CD4-positive, alpha-beta memory T cell (primary cell): ENCODE measurements around the gene ILK. TPM values are rescaled to one million over a fixed set of nuclear protein-coding genes. Genes with fewer than 3 reads are reported as not detected.

Source experiments
- CTCF ChIA-PET: fragments of 350-600 bp; sonication (Branson Sonifier 250); formaldehyde crosslinking; loops from one replicate; lab custom pipeline; 2021; ENCODE audit warnings: inconsistent platforms; ENCODE audit not compliant: partially characterized antibody; lab: Charles Lee
- POLR2A ChIA-PET: fragments of 350-600 bp; sonication (Branson Sonifier 250); formaldehyde crosslinking; loops from one replicate; lab custom pipeline; 2021; ENCODE audit not compliant: partially characterized antibody; lab: Charles Lee
- DNase-seq, 5 donors: peaks; one replicate each; pipeline versions ENCODE4 v3.0.0 to v3.0.0-alpha.2; 2020 to 2022; ENCODE audit warnings: mixed read lengths in 1 of 5
- H3K27ac ChIP-seq: one replicate; pipeline ENCODE4 v1.7.0; 2013; ENCODE audit warnings: low read depth, low read length
- H3K27me3 ChIP-seq: 2 replicates; pipeline ENCODE4 v1.7.0; 2013; ENCODE audit warnings: mild to moderate bottlenecking, low read length, moderate library complexity; ENCODE audit not compliant: insufficient read depth
- H3K36me3 ChIP-seq: 2 replicates; pipeline ENCODE4 v1.7.0; 2013; ENCODE audit warnings: mild to moderate bottlenecking, low read length, moderate library complexity; ENCODE audit not compliant: insufficient read depth
- H3K4me1 ChIP-seq: 2 replicates; pipeline ENCODE4 v1.7.0; 2013; ENCODE audit warnings: mild to moderate bottlenecking, low read length, moderate library complexity; ENCODE audit not compliant: insufficient read depth
- H3K4me3 ChIP-seq, 2 donors: one replicate each; pipeline ENCODE4 v1.7.0; 2013; ENCODE audit warnings: low read length in 2 of 2, mild to moderate bottlenecking in 1 of 2
- H3K9me3 ChIP-seq, 2 donors: one replicate each; pipeline ENCODE4 v1.7.0; 2013; ENCODE audit warnings: low read length in 2 of 2, control low read depth in 1 of 2; ENCODE audit not compliant: control insufficient read depth in 1 of 2
- H3K27ac Mint-ChIP-seq, 7 donors: one replicate each; pipeline ENCODE4 v1.8.0; 2020 to 2021; ENCODE audit warnings: mixed read lengths in 7 of 7, mild to moderate bottlenecking in 6 of 7, inconsistent platforms in 3 of 7, moderate library complexity in 3 of 7
- H3K27me3 Mint-ChIP-seq, 2 donors: one replicate each; pipeline ENCODE4 v1.8.0; 2020 to 2021; ENCODE audit warnings: mixed read lengths in 2 of 2
- H3K36me3 Mint-ChIP-seq, 2 donors: one replicate each; pipeline ENCODE4 v1.8.0; 2020 to 2021; ENCODE audit warnings: mixed read lengths in 2 of 2, inconsistent platforms in 1 of 2, mild to moderate bottlenecking in 1 of 2
- H3K4me1 Mint-ChIP-seq, 4 donors: one replicate each; pipeline ENCODE4 v1.8.0; 2020 to 2021; ENCODE audit warnings: mixed read lengths in 4 of 4, mild to moderate bottlenecking in 1 of 4
- H3K4me3 Mint-ChIP-seq, 8 donors: one replicate each; pipeline ENCODE4 v1.8.0; 2020 to 2021; ENCODE audit warnings: mixed read lengths in 8 of 8, mild to moderate bottlenecking in 7 of 8, moderate library complexity in 6 of 8, inconsistent platforms in 3 of 8
- H3K9me3 Mint-ChIP-seq, 8 donors: one replicate each; pipeline ENCODE4 v1.8.0; 2020 to 2021; ENCODE audit warnings: mixed read lengths in 8 of 8, mild to moderate bottlenecking in 5 of 8, inconsistent platforms in 3 of 8, moderate library complexity in 1 of 8
- intact Hi-C: fragments of 100-400 bp; cut with micrococcal nuclease; formaldehyde crosslinking; loops from one replicate; pipeline ENCODE4 v1.15.1; 2023
- polyA plus RNA-seq, 2 donors: library from polyadenylated mRNA; unstranded; fragments of 300-500 nt; fragmentation: Illumina TruSeq; gene quantifications; one replicate each; pipeline ENCODE4 v1.2.3, GENCODE V29; 2021
- total RNA-seq, 2 experiments: library from RNA; stranded (reverse); gene quantifications; one replicate each; pipeline ENCODE4 v1.2.3, GENCODE V29; 2021

Gene ILK
- total and polyA plus RNA-seq, 4 experiments from 2014 or later = 121 to 132 (median 130) TPM

GRCh38 chr11:6576471-6577373 is 26.9 kb upstream of the ILK start:
- no peak overlapping the region for H3K4me3 Mint-ChIP-seq
- H3K36me3 ChIP-seq = no peaks in the 10 kb centered on the region
- POLR2A ChIA-PET = no interaction called here
- H3K9me3 ChIP-seq = no peaks in the 10 kb centered on the region
- no peaks in the 10 kb centered on the region for H3K27me3 ChIP-seq
- H3K36me3 Mint-ChIP-seq = peaks cover 17 to 20% of the 10 kb centered on the region in 2 donors
- no peak overlapping the region for H3K27ac ChIP-seq
- H3K9me3 Mint-ChIP-seq = no peaks in the 10 kb centered on the region
- no peaks in the 10 kb centered on the region for H3K4me1 ChIP-seq
- CTCF ChIA-PET = no interaction called here
- H3K4me1 Mint-ChIP-seq = peaks cover 0 to 7% (median 3%) of the 10 kb centered on the region in 4 donors
- DNase-seq = no peak
- no peak overlapping the region for H3K27ac Mint-ChIP-seq
- intact Hi-C loops = no loop called here
- H3K27me3 Mint-ChIP-seq = no peaks in the 10 kb centered on the region
- H3K4me3 ChIP-seq = no peak overlapping the region

- H3K9me3 ChIP-seq = peaks cover 0 to 2% of the 10 kb centered on the region in 2 donors
- Mint-ChIP-seq H3K27ac (no peak overlapping the region), H3K36me3 (peaks cover 19% of the 10 kb centered on the region in 2 donors), H3K4me3 (no peak overlapping the region), H3K4me1 (peaks cover 0 to 7% (median 3%) of the 10 kb centered on the region in 4 donors), H3K27me3 (no peaks in the 10 kb centered on the region), H3K9me3 (peaks cover 0 to 13% (median 7%) of the 10 kb centered on the region in 8 donors)
- ChIA-PET POLR2A (no interaction called here), CTCF (interaction anchor here (1.4 kb wide), 1 partner anchor 16 kb away, joined by 4 read pairs; no protein-coding TSS in a partner anchor)
- intact Hi-C loops = no loop called here
- no peaks in the 10 kb centered on the region for H3K27me3 ChIP-seq
- H3K4me1 ChIP-seq = no peaks in the 10 kb centered on the region
- no peak overlapping the region for H3K4me3 ChIP-seq
- DNase-seq = no peak
- no peak overlapping the region for H3K27ac ChIP-seq
- no peaks in the 10 kb centered on the region for H3K36me3 ChIP-seq
Observed at GRCh38 chr11:6578134-6578533, 25.4 kb upstream of the ILK start.

- Mint-ChIP-seq H3K4me1 (peaks cover 0 to 5% (median 2%) of the 10 kb centered on the region in 4 donors), H3K36me3 (peaks cover 30 to 32% of the 10 kb centered on the region in 2 donors), H3K27me3 (no peaks in the 10 kb centered on the region), H3K9me3 (peaks cover 2 to 28% (median 22%) of the 10 kb centered on the region in 8 donors), H3K4me3 (no peak overlapping the region), H3K27ac (no peak overlapping the region)
- no peak overlapping the region for H3K27ac ChIP-seq
- no peaks in the 10 kb centered on the region for H3K27me3 ChIP-seq
- POLR2A ChIA-PET = no interaction called here
- no peaks in the 10 kb centered on the region for H3K36me3 ChIP-seq
- H3K4me1 ChIP-seq = no peaks in the 10 kb centered on the region
- H3K4me3 ChIP-seq = no peak overlapping the region
- CTCF ChIA-PET = no interaction called here
- H3K9me3 ChIP-seq = peaks cover 0 to 10% of the 10 kb centered on the region in 2 donors
- DNase-seq = no peak
- intact Hi-C loops = no loop called here
Observed at GRCh38 chr11:6579681-6580080, 23.9 kb upstream of the ILK start.

GRCh38 chr11:6583584-6583983 is 20.0 kb upstream of the ILK start:
- no peak for DNase-seq
- peaks cover 2 to 32% (median 26%) of the 10 kb centered on the region in 8 donors for H3K9me3 Mint-ChIP-seq
- Histone ChIP-seq H3K27me3 (no peaks in the 10 kb centered on the region), H3K4me3 (no peak overlapping the region), H3K36me3 (no peaks in the 10 kb centered on the region), H3K9me3 (peaks cover 0 to 10% of the 10 kb centered on the region in 2 donors), H3K4me1 (no peaks in the 10 kb centered on the region), H3K27ac (no peak overlapping the region)
- H3K27ac Mint-ChIP-seq = no peak overlapping the region
- intact Hi-C loops = no loop called here
- CTCF ChIA-PET = no interaction called here
- peak overlapping the region in 1 of 8 donors; percentile 22 for H3K4me3 Mint-ChIP-seq
- peaks cover 0 to 2% (median 0%) of the 10 kb centered on the region in 4 donors for H3K4me1 Mint-ChIP-seq
- H3K27me3 Mint-ChIP-seq = no peaks in the 10 kb centered on the region
- H3K36me3 Mint-ChIP-seq = peaks cover 39 to 42% of the 10 kb centered on the region in 2 donors
- POLR2A ChIA-PET = no interaction called here

GRCh38 chr11:6584528-6584927 is 19.0 kb upstream of the ILK start:
- peaks cover 42 to 44% of the 10 kb centered on the region in 2 donors for H3K36me3 Mint-ChIP-seq
- H3K36me3 ChIP-seq = no peaks in the 10 kb centered on the region
- POLR2A ChIA-PET = no interaction called here
- H3K27ac ChIP-seq = no peak overlapping the region
- peaks cover 2 to 32% (median 26%) of the 10 kb centered on the region in 8 donors for H3K9me3 Mint-ChIP-seq
- H3K4me1 Mint-ChIP-seq = peaks cover 0 to 2% (median 0%) of the 10 kb centered on the region in 4 donors
- no peaks in the 10 kb centered on the region for H3K4me1 ChIP-seq
- no peaks in the 10 kb centered on the region for H3K27me3 ChIP-seq
- H3K27me3 Mint-ChIP-seq = no peaks in the 10 kb centered on the region
- no peak overlapping the region for H3K4me3 Mint-ChIP-seq
- DNase-seq = no peak
- no peak overlapping the region for H3K27ac Mint-ChIP-seq
- H3K9me3 ChIP-seq = peaks cover 0 to 10% of the 10 kb centered on the region in 2 donors
- H3K4me3 ChIP-seq = no peak overlapping the region
- CTCF ChIA-PET = interaction anchor here (1.4 kb wide), 1 partner anchor 34 kb away, joined by 3 read pairs; no protein-coding TSS in a partner anchor
- intact Hi-C loops = no loop called here

- H3K9me3 Mint-ChIP-seq = peaks cover 2 to 32% (median 26%) of the 10 kb centered on the region in 8 donors
- Histone ChIP-seq H3K27me3 (no peaks in the 10 kb centered on the region), H3K27ac (no peak overlapping the region), H3K4me1 (no peaks in the 10 kb centered on the region), H3K4me3 (no peak overlapping the region), H3K9me3 (peaks cover 0 to 10% of the 10 kb centered on the region in 2 donors), H3K36me3 (no peaks in the 10 kb centered on the region)
- ChIA-PET CTCF (interaction anchor here (0.5 to 1.1 kb wide), 4 partner anchors 62 to 240 kb away, joined by 3 read pairs; no protein-coding TSS in a partner anchor), POLR2A (interaction anchor here (1.0 kb wide), 1 partner anchor 25 kb away, joined by 3 read pairs; the partner anchor contains the start of gene TAF10)
- H3K4me3 Mint-ChIP-seq = no peak overlapping the region
- H3K27me3 Mint-ChIP-seq = no peaks in the 10 kb centered on the region
- H3K27ac Mint-ChIP-seq = no peak overlapping the region
- intact Hi-C loops = no loop called here
- H3K36me3 Mint-ChIP-seq = peaks cover 40 to 43% of the 10 kb centered on the region in 2 donors
- no peak for DNase-seq
- peaks cover 0 to 2% (median 0%) of the 10 kb centered on the region in 4 donors for H3K4me1 Mint-ChIP-seq
Observed at GRCh38 chr11:6586434-6587359, 16.9 kb upstream of the ILK start.
